H9 (cell line): Measurements from ENCODE around the gene PDZD7. TPM values are rescaled to one million over a fixed set of nuclear protein-coding genes. Genes with fewer than 3 reads are reported as not detected.

Experiments used
- DNase-seq: peaks from one replicate; pipeline ENCODE4 v3.0.0-alpha.2; 2017
- H2AFZ ChIP-seq: one replicate; pipeline ENCODE4 v1.6.1; 2013; ENCODE audit warnings: mild to moderate bottlenecking, low read length, control low read depth, moderate library complexity
- H2AK5ac ChIP-seq: 2 replicates; pipeline ENCODE4 v1.6.1; 2013; ENCODE audit warnings: low read length, control low read depth, mixed read lengths; ENCODE audit not compliant: insufficient read length
- H2BK120ac ChIP-seq: one replicate; pipeline ENCODE4 v1.6.1; 2013; ENCODE audit warnings: low read depth, mild to moderate bottlenecking, low read length, control low read depth, inconsistent platforms; ENCODE audit not compliant: poor library complexity, severe bottlenecking
- H2BK12ac ChIP-seq: 2 replicates; pipeline ENCODE4 v1.6.1; 2013; ENCODE audit warnings: low read length, control low read depth, mixed read lengths, low read depth; ENCODE audit not compliant: insufficient read length
- H2BK15ac ChIP-seq: 2 replicates; pipeline ENCODE4 v1.6.1; 2013; ENCODE audit warnings: low read depth, low read length, control low read depth
- H2BK20ac ChIP-seq: one replicate; pipeline ENCODE4 v1.6.1; 2013; ENCODE audit warnings: low read depth, mild to moderate bottlenecking, low read length, control low read depth, inconsistent platforms; ENCODE audit not compliant: poor library complexity, severe bottlenecking
- H2BK5ac ChIP-seq: 2 replicates; pipeline ENCODE4 v1.6.1; 2013; ENCODE audit warnings: low read length, control low read depth, mixed read lengths; ENCODE audit not compliant: insufficient read length
- H3K14ac ChIP-seq: 2 replicates; pipeline ENCODE4 v1.6.1; 2013; ENCODE audit warnings: low read length, control low read depth; ENCODE audit not compliant: insufficient read depth
- H3K18ac ChIP-seq: 2 replicates; pipeline ENCODE4 v1.6.1; 2013; ENCODE audit warnings: low read depth, mild to moderate bottlenecking, mixed read lengths, low read length, control low read depth; ENCODE audit not compliant: insufficient read length
- H3K23ac ChIP-seq: 2 replicates; pipeline ENCODE4 v1.6.1; 2013; ENCODE audit warnings: low read length, control low read depth, mixed read lengths, low read depth; ENCODE audit not compliant: insufficient read length
- H3K23me2 ChIP-seq: 2 replicates; pipeline ENCODE4 v1.6.1; 2013; ENCODE audit warnings: low read depth, mild to moderate bottlenecking, mixed read lengths, low read length, control low read depth; ENCODE audit not compliant: insufficient read length, poor library complexity, severe bottlenecking
- H3K27ac ChIP-seq: 2 replicates; pipeline ENCODE4 v1.5.1; 2013; ENCODE audit warnings: low read length, control low read depth, mixed read lengths, low read depth; ENCODE audit not compliant: insufficient read length
- H3K27me3 ChIP-seq: 2 replicates; pipeline ENCODE4 v1.6.1; 2013; ENCODE audit warnings: low read length, control low read depth, inconsistent platforms; ENCODE audit not compliant: insufficient read depth
- H3K4ac ChIP-seq: 2 replicates; pipeline ENCODE4 v1.6.1; 2013; ENCODE audit warnings: low read depth, mild to moderate bottlenecking, control low read depth, inconsistent platforms, low read length, moderate library complexity
- H3K4me1 ChIP-seq: 2 replicates; pipeline ENCODE4 v1.6.1; 2013; ENCODE audit warnings: low read length, control low read depth, inconsistent platforms; ENCODE audit not compliant: insufficient read depth
- H3K4me2 ChIP-seq: 2 replicates; pipeline ENCODE4 v1.6.1; 2013; ENCODE audit warnings: low read length, control low read depth, mixed read lengths; ENCODE audit not compliant: insufficient read length, insufficient read depth
- H3K56ac ChIP-seq: 2 replicates; pipeline ENCODE4 v1.6.1; 2013; ENCODE audit warnings: low read depth, mild to moderate bottlenecking, mixed read lengths, low read length, control low read depth; ENCODE audit not compliant: insufficient read length
- H3K79me1 ChIP-seq: 2 replicates; pipeline ENCODE4 v1.6.1; 2013; ENCODE audit warnings: low read depth, mild to moderate bottlenecking, moderate library complexity, low read length, control low read depth, inconsistent platforms; ENCODE audit not compliant: insufficient read depth, poor library complexity, severe bottlenecking
- H3K79me2 ChIP-seq: 2 replicates; pipeline ENCODE4 v1.6.1; 2013; ENCODE audit warnings: low read length, control low read depth, inconsistent platforms; ENCODE audit not compliant: insufficient read depth
- H3K9ac ChIP-seq: 2 replicates; pipeline ENCODE4 v1.6.1; 2013; ENCODE audit warnings: low read length, control low read depth, mixed read lengths; ENCODE audit not compliant: insufficient read length; ENCODE audit errors: extremely low read depth
- H3K9me3 ChIP-seq: one replicate; pipeline ENCODE4 v1.6.1; 2013; ENCODE audit warnings: low read depth, low read length, inconsistent platforms; ENCODE audit not compliant: control insufficient read depth
- H3T11ph ChIP-seq: one replicate; pipeline ENCODE4 v1.6.1; 2013; ENCODE audit warnings: mild to moderate bottlenecking, low read length, control low read depth, inconsistent platforms
- H4K20me1 ChIP-seq: one replicate; pipeline ENCODE4 v1.6.1; 2013; ENCODE audit not compliant: control insufficient read depth, insufficient read length, insufficient read depth
- H4K5ac ChIP-seq: 2 replicates; pipeline ENCODE4 v1.6.1; 2013; ENCODE audit warnings: low read depth, mild to moderate bottlenecking, mixed read lengths, low read length, control low read depth; ENCODE audit not compliant: insufficient read length
- H4K8ac ChIP-seq: replicated peaks from 2 replicates; pipeline ENCODE4 v1.6.1; 2013; ENCODE audit warnings: low read length, control low read depth, mixed read lengths, low read depth; ENCODE audit not compliant: insufficient read length
- H4K91ac ChIP-seq: 2 replicates; pipeline ENCODE4 v1.6.1; 2013; ENCODE audit warnings: low read depth, mild to moderate bottlenecking, moderate library complexity, mixed read lengths, low read length, control low read depth; ENCODE audit not compliant: insufficient read length
- H3K27ac Mint-ChIP-seq, 3 experiments: 2 replicates in 2 of 3; 3 replicates in 1 of 3; pipeline ENCODE4 v1.8.0; 2020 to 2021; ENCODE audit warnings: mixed read lengths in 3 of 3, mild to moderate bottlenecking in 1 of 3, moderate library complexity in 1 of 3
- H3K27me3 Mint-ChIP-seq: 2 replicates; pipeline ENCODE4 v1.8.0; 2021; ENCODE audit warnings: low read depth, mild to moderate bottlenecking, moderate library complexity, mixed read lengths
- H3K36me3 Mint-ChIP-seq, 3 experiments: 2 replicates in 2 of 3; 3 replicates in 1 of 3; pipeline ENCODE4 v1.8.0; 2020 to 2021; ENCODE audit warnings: low read depth in 3 of 3, mixed read lengths in 3 of 3; ENCODE audit not compliant: insufficient read depth in 1 of 3
- H3K4me1 Mint-ChIP-seq, 2 experiments: 2 replicates each; pipeline ENCODE4 v1.8.0; 2020; ENCODE audit warnings: mixed read lengths in 2 of 2
- H3K4me3 Mint-ChIP-seq, 2 experiments: 2 replicates in 1 of 2; 3 replicates in 1 of 2; pipeline ENCODE4 v1.8.0; 2020 to 2021; ENCODE audit warnings: mild to moderate bottlenecking in 2 of 2, mixed read lengths in 2 of 2, moderate library complexity in 1 of 2
- H3K9me3 Mint-ChIP-seq, 2 experiments: 2 replicates in 1 of 2; 3 replicates in 1 of 2; pipeline ENCODE4 v1.8.0; 2020; ENCODE audit warnings: mild to moderate bottlenecking in 2 of 2, mixed read lengths in 2 of 2, moderate library complexity in 1 of 2
- WGBS: extraction: QIAGEN DNeasy Blood & Tissue Kit; methylation state at CpG from one replicate; pipeline ENCODE4 v1.1.7; 2013; ENCODE audit warnings: missing lambda C conversion rate, low lambda C conversion rate, mixed read lengths; ENCODE audit not compliant: insufficient read length; ENCODE audit errors: extremely low coverage; 5-methylcytosine and 5-hydroxymethylcytosine counted together
- total RNA-seq: library from RNA; stranded (reverse); gene quantifications from 2 replicates; pipeline ENCODE4 v1.2.1, GENCODE V29; 2021
- TF ChIP-seq, protein P1 (sequence below): fragments of 200-600 bp; sonication (generic); conservative IDR thresholded peaks from 3 replicates; pipeline ENCODE4 v1.8.0; 2021; ENCODE audit warnings: antibody characterized with exemption, mild to moderate bottlenecking

The PDZD7 gene
- total RNA-seq, 1 experiment from 2014 or later, result 2.0 TPM

DNA sequence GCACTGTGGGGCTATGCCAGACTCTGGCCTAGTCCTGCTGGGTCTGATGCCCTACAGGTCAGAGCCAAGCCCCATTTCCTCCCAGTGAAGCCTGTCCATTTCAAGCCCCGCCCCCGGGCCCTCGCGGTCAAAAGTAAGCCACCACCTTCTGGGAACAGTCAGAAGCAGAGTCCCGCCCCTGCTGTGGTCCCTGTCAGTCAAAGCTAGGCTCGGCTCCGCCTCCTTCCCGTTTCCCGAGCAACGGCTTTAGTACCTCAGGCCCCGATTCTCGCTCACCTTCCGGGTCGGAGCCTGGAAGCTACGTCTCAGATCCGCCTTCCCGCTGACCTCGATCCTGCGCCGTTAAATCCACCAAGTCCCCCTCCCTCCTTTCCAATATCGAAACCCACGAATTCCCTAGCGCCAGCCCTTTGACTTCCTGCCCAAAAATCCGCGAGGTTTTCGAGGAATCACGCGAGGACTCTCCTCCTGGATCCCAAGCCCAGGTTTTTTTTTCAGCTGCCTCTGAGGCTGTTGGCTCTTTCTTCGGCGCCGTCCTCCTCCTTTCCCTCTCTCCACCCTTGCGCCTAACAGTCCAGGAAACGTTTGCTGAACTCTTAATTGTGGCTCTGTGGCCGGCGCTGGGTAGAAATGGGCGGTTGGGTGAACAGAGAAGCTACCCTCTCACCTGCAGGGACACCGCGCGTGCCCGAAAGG lies 11.9 kb upstream of the PDZD7 start:
- no peaks in the 10 kb centered on the region for H3K9me3 ChIP-seq
- peaks cover 26 to 44% of the 10 kb centered on the region in 2 experiments for H3K4me1 Mint-ChIP-seq
- H3K23ac ChIP-seq, result no peak overlapping the region
- no peak overlapping the region for H2BK12ac ChIP-seq
- DNase-seq, result peak; percentile 98
- H3K9me3 Mint-ChIP-seq, result peaks cover 0 to 3% of the 10 kb centered on the region in 2 experiments; a peak in 1 of 5 replicates
- H4K20me1 ChIP-seq, result no peaks in the 10 kb centered on the region
- peaks cover 13% of the 10 kb centered on the region for H3K23me2 ChIP-seq
- no peak overlapping the region for H4K91ac ChIP-seq
- H3T11ph ChIP-seq, result no peak overlapping the region
- H4K8ac ChIP-seq, result no peak overlapping the region
- H3K36me3 Mint-ChIP-seq, result peaks cover 0 to 3% (median 0%) of the 10 kb centered on the region in 3 experiments; a peak in 2 of 7 replicates
- no peak overlapping the region for H2AFZ ChIP-seq
- no peak overlapping the region for H3K56ac ChIP-seq
- peak overlapping the region; percentile 81 to 98 (median 96) for H3K27ac Mint-ChIP-seq
- TF ChIP-seq, protein P1, sequence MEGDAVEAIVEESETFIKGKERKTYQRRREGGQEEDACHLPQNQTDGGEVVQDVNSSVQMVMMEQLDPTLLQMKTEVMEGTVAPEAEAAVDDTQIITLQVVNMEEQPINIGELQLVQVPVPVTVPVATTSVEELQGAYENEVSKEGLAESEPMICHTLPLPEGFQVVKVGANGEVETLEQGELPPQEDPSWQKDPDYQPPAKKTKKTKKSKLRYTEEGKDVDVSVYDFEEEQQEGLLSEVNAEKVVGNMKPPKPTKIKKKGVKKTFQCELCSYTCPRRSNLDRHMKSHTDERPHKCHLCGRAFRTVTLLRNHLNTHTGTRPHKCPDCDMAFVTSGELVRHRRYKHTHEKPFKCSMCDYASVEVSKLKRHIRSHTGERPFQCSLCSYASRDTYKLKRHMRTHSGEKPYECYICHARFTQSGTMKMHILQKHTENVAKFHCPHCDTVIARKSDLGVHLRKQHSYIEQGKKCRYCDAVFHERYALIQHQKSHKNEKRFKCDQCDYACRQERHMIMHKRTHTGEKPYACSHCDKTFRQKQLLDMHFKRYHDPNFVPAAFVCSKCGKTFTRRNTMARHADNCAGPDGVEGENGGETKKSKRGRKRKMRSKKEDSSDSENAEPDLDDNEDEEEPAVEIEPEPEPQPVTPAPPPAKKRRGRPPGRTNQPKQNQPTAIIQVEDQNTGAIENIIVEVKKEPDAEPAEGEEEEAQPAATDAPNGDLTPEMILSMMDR, result no peak
- H3K14ac ChIP-seq, result peak overlapping the region; percentile 70
- peaks cover 2% of the 10 kb centered on the region; the same call in 1 of the 2 replicates for H3K4me1 ChIP-seq
- no peaks in the 10 kb centered on the region for H3K79me2 ChIP-seq
- peaks cover 65% of the 10 kb centered on the region for H3K27me3 Mint-ChIP-seq
- peaks cover 26% of the 10 kb centered on the region; the same call in 1 of the 2 replicates for H3K27me3 ChIP-seq
- H3K4ac ChIP-seq, result no peak overlapping the region
- H4K5ac ChIP-seq, result no peak overlapping the region
- H2BK120ac ChIP-seq, result no peak overlapping the region
- H3K18ac ChIP-seq, result peak overlapping the region; percentile 5
- WGBS, result no CpG with 5 or more reads among the region's 40 CpGs
- no peaks in the 10 kb centered on the region for H3K79me1 ChIP-seq
- H3K4me3 Mint-ChIP-seq, result peak overlapping the region; percentile 90 to 95
- H3K4me2 ChIP-seq, result peak overlapping the region; percentile 65
- no peak overlapping the region for H3K27ac ChIP-seq
- no peak overlapping the region for H2BK15ac ChIP-seq
- H2BK20ac ChIP-seq, result no peak overlapping the region
- peak overlapping the region; percentile 21 for H3K9ac ChIP-seq
- no peak overlapping the region for H2AK5ac ChIP-seq
- H2BK5ac ChIP-seq, result no peak overlapping the region
